PC-3 (cell line): ENCODE data around the gene RPL9.

Experiments used
- EZH2 ChIP-seq: fragments of 300-600 bp; sonication (generic); IDR thresholded peaks from one replicate; pipeline ENCODE4 v1.6.1; 2017; ENCODE audit warnings: antibody characterized with exemption, mild to moderate bottlenecking, low read length; ENCODE audit not compliant: unreplicated experiment
- TF ChIP-seq, protein P1 (sequence below): fragments of 300-600 bp; sonication (generic); conservative IDR thresholded peaks from 2 replicates; pipeline ENCODE4 v1.5.1; 2017; ENCODE audit warnings: antibody characterized with exemption, low read depth, mild to moderate bottlenecking, low read length

DNA sequence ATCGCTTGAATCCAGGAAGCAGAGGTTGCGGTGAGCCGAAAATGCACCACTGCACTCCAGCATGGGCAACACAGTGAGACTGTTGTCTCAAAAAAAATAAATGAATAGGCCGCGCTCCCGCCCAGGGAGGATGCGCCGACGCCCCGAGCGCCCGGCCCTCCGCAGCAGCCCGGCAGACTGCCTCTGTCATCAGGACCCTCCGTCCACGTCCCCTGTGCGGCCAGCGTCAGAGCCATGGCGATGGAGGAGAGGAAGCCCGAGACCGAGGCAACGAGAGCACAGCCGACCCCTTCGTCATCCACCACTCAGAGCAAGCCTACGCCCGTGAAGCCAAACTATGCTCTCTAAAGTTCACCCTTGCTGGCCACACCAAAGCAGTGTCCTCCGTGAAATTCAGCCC is 21.5 kb upstream of the RPL9 start:
- TF ChIP-seq, protein P1, sequence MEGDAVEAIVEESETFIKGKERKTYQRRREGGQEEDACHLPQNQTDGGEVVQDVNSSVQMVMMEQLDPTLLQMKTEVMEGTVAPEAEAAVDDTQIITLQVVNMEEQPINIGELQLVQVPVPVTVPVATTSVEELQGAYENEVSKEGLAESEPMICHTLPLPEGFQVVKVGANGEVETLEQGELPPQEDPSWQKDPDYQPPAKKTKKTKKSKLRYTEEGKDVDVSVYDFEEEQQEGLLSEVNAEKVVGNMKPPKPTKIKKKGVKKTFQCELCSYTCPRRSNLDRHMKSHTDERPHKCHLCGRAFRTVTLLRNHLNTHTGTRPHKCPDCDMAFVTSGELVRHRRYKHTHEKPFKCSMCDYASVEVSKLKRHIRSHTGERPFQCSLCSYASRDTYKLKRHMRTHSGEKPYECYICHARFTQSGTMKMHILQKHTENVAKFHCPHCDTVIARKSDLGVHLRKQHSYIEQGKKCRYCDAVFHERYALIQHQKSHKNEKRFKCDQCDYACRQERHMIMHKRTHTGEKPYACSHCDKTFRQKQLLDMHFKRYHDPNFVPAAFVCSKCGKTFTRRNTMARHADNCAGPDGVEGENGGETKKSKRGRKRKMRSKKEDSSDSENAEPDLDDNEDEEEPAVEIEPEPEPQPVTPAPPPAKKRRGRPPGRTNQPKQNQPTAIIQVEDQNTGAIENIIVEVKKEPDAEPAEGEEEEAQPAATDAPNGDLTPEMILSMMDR: no peak
- no peak for TF ChIP-seq EZH2
